Tibial artery (tissue), 4 donors: ENCODE results near the gene EHBP1L1.
A peak's percentile ranks its signal among the peaks of the same experiment; 100 is the strongest.

Experiments
- DNase-seq, 2 donors: peaks; one replicate each; pipeline ENCODE4 v3.0.0-alpha.2; 2019
- H3K27ac ChIP-seq, 2 donors: fragments of 200-600 bp; sonication (generic) in 1 of 2; 1 replicate in 1 of 2; 2 replicates in 1 of 2; pipeline ENCODE4 v1.5.1; 2018 to 2019; ENCODE audit warnings: mild to moderate bottlenecking in 1 of 2
- H3K27me3 ChIP-seq, 2 donors: fragments of 200-600 bp; sonication (generic) in 1 of 2; one replicate each; pipeline versions ENCODE4 v1.5.1 to v1.6.0; 2016 to 2019
- H3K36me3 ChIP-seq, 3 donors: fragments of 200-600 bp; sonication (generic) in 2 of 3; one replicate each; pipeline ENCODE4 v1.5.1; 2016 to 2019; ENCODE audit warnings: mild to moderate bottlenecking in 2 of 3
- H3K4me1 ChIP-seq, 4 donors: fragments of 200-600 bp; sonication (generic) in 2 of 4; 1 replicate in 3 of 4; 2 replicates in 1 of 4; pipeline ENCODE4 v1.5.1; 2016 to 2019
- H3K4me3 ChIP-seq, 2 donors: fragments of 200-600 bp; sonication (generic) in 1 of 2; 1 replicate in 1 of 2; 2 replicates in 1 of 2; pipeline ENCODE4 v1.5.1; 2018 to 2019; ENCODE audit warnings: mild to moderate bottlenecking in 2 of 2
- H3K9me3 ChIP-seq, 3 donors: fragments of 200-600 bp; sonication (generic) in 1 of 3; one replicate each; pipeline ENCODE4 v1.5.1; 2016 to 2019
- CTCF ChIP-seq, 2 experiments: fragments of 200-600 bp in 1 of 2; fragments of 450-650 bp in 1 of 2; IDR thresholded peaks; one replicate each; pipeline ENCODE4 v1.5.1; 2017 to 2019; ENCODE audit warnings: antibody characterized with exemption in 2 of 2, mild to moderate bottlenecking in 1 of 2, moderate library complexity in 1 of 2
- intact Hi-C: fragments of 100-400 bp; cut with DNase I; formaldehyde crosslinking; loops from one replicate; pipeline ENCODE4 v1.15.0; 2023; ENCODE audit warnings: low total_unique reads

The EHBP1L1 gene

GRCh38 chr11:65621460-65621859, 45.6 kb downstream of the EHBP1L1 start:
- Histone ChIP-seq H3K36me3 (peaks cover 60 to 98% (median 89%) of the 10 kb centered on the region in 3 donors), H3K9me3 (no peaks in the 10 kb centered on the region), H3K4me3 (no peak overlapping the region), H3K27me3 (no peaks in the 10 kb centered on the region), H3K4me1 (peaks cover 0 to 21% (median 13%) of the 10 kb centered on the region in 4 donors), H3K27ac (no peak overlapping the region)
- no peak for DNase-seq
- no peak for TF ChIP-seq CTCF (IDR thresholded peaks at IDR 0.05)
- intact Hi-C loops, result no loop called here

- Histone ChIP-seq H3K4me1 (peaks cover 0 to 16% (median 7%) of the 10 kb centered on the region in 4 donors), H3K36me3 (peaks cover 65 to 100% (median 94%) of the 10 kb centered on the region in 3 donors), H3K4me3 (no peak overlapping the region), H3K27me3 (no peaks in the 10 kb centered on the region), H3K9me3 (no peaks in the 10 kb centered on the region), H3K27ac (no peak overlapping the region)
- intact Hi-C loops, result no loop called here
- DNase-seq, result no peak
- TF ChIP-seq CTCF (IDR thresholded peaks at IDR 0.05), result no peak
Observed at GRCh38 chr11:65622011-65622410, 46.2 kb downstream of the EHBP1L1 start.

GRCh38 chr11:65623177-65623576, 47.3 kb downstream of the EHBP1L1 start:
- Histone ChIP-seq H3K4me1 (peaks cover 0 to 7% (median 0%) of the 10 kb centered on the region in 4 donors), H3K9me3 (no peaks in the 10 kb centered on the region), H3K36me3 (peaks cover 72 to 100% (median 95%) of the 10 kb centered on the region in 3 donors), H3K27ac (no peak overlapping the region), H3K27me3 (no peaks in the 10 kb centered on the region), H3K4me3 (no peak overlapping the region)
- intact Hi-C loops, result no loop called here
- TF ChIP-seq CTCF (IDR thresholded peaks at IDR 0.05), result no peak
- no peak for DNase-seq

GRCh38 chr11:65623852-65624616, 48.2 kb downstream of the EHBP1L1 start:
- peak in 1 of 2 donors; percentile 60 for DNase-seq
- no peak overlapping the region for H3K27ac ChIP-seq
- no peaks in the 10 kb centered on the region for H3K27me3 ChIP-seq
- TF ChIP-seq CTCF (IDR thresholded peaks at IDR 0.05), result no peak
- H3K4me1 ChIP-seq, result no peaks in the 10 kb centered on the region
- H3K4me3 ChIP-seq, result no peak overlapping the region
- intact Hi-C loops, result no loop called here
- peaks cover 72 to 100% (median 95%) of the 10 kb centered on the region in 3 donors for H3K36me3 ChIP-seq
- no peaks in the 10 kb centered on the region for H3K9me3 ChIP-seq

GRCh38 chr11:65624931-65625627, 49.2 kb downstream of the EHBP1L1 start:
- no peak overlapping the region for H3K4me3 ChIP-seq
- H3K4me1 ChIP-seq, result no peaks in the 10 kb centered on the region
- intact Hi-C loops, result loop anchor here (5.0 kb wide), 1 partner anchor 197 kb away; no protein-coding TSS in a partner anchor
- no peak overlapping the region for H3K27ac ChIP-seq
- no peak for TF ChIP-seq CTCF (IDR thresholded peaks at IDR 0.05)
- no peaks in the 10 kb centered on the region for H3K9me3 ChIP-seq
- peak in 1 of 2 donors; percentile 61 for DNase-seq
- peaks cover 73 to 100% (median 95%) of the 10 kb centered on the region in 3 donors for H3K36me3 ChIP-seq
- H3K27me3 ChIP-seq, result no peaks in the 10 kb centered on the region
